CD4-positive, alpha-beta T cell (primary cell): ENCODE measurements around the gene PPP6R2. TPM values are rescaled to one million over a fixed set of nuclear protein-coding genes. Genes with fewer than 3 reads are reported as not detected.
"Not testable (repeated sequence)": the region's sequence is repeated elsewhere in the genome, so short reads cannot be mapped to it uniquely, and the experiment has no call there.

Experiments used
- ATAC-seq: fragments of 200-7000 bp; cut with Tn5 transposase; one replicate; pipeline ENCODE4 v1.10.0; 2022; ENCODE audit warnings: mild to moderate bottlenecking; ENCODE audit not compliant: poor library complexity
- CTCF ChIA-PET: fragments of 350-600 bp; sonication (Branson Sonifier 250); formaldehyde crosslinking; loops from one replicate; lab custom pipeline; 2021; ENCODE audit warnings: antibody characterized with exemption, inconsistent platforms; lab: Charles Lee
- POLR2A ChIA-PET: fragments of 350-600 bp; sonication (Branson Sonifier 250); formaldehyde crosslinking; loops from one replicate; lab custom pipeline; 2021; ENCODE audit warnings: antibody characterized with exemption, inconsistent platforms; lab: Charles Lee
- DNase-seq, 14 experiments: peaks; one replicate each; pipeline ENCODE4 v3.0.0-alpha.2; 2013 to 2020; ENCODE audit warnings: mixed read lengths in 2 of 14
- H3K27ac ChIP-seq, 2 donors: one replicate each; pipeline versions ENCODE4 v1.5.1 to v1.7.0; 2013; ENCODE audit warnings: low read length in 2 of 2, low read depth in 1 of 2, mild to moderate bottlenecking in 1 of 2
- H3K27me3 ChIP-seq, 2 experiments: 1 replicate in 1 of 2; 2 replicates in 1 of 2; pipeline versions ENCODE4 v1.6.1 to v1.7.0; 2013; ENCODE audit warnings: low read length in 2 of 2, control low read depth in 1 of 2, mild to moderate bottlenecking in 1 of 2, moderate library complexity in 1 of 2; ENCODE audit not compliant: insufficient read depth in 2 of 2, control insufficient read depth in 1 of 2
- H3K36me3 ChIP-seq: one replicate; pipeline ENCODE4 v1.6.1; 2013; ENCODE audit warnings: low read length, control low read depth; ENCODE audit not compliant: insufficient read depth
- H3K4me1 ChIP-seq: one replicate; pipeline ENCODE4 v1.6.1; 2013; ENCODE audit warnings: low read length, control low read depth; ENCODE audit not compliant: insufficient read depth
- H3K4me3 ChIP-seq: one replicate; pipeline ENCODE4 v1.5.1; 2013; ENCODE audit warnings: mild to moderate bottlenecking, low read length, moderate library complexity
- H3K9me3 ChIP-seq, 2 experiments: 1 replicate in 1 of 2; 2 replicates in 1 of 2; pipeline versions ENCODE4 v1.6.1 to v1.7.0; 2013; ENCODE audit warnings: low read length in 2 of 2, mild to moderate bottlenecking in 2 of 2, control low read depth in 1 of 2, moderate library complexity in 1 of 2; ENCODE audit not compliant: control insufficient read depth in 1 of 2, insufficient read depth in 1 of 2
- H3K27ac Mint-ChIP-seq: one replicate; pipeline ENCODE4 v1.8.0; 2020; ENCODE audit warnings: mixed read lengths
- H3K27me3 Mint-ChIP-seq: one replicate; pipeline ENCODE4 v1.8.0; 2021; ENCODE audit warnings: mixed read lengths
- H3K36me3 Mint-ChIP-seq: one replicate; pipeline ENCODE4 v1.8.0; 2021; ENCODE audit warnings: low read depth, mixed read lengths
- H3K4me1 Mint-ChIP-seq: one replicate; pipeline ENCODE4 v1.8.0; 2021; ENCODE audit warnings: low read depth, mixed read lengths
- H3K4me3 Mint-ChIP-seq: one replicate; pipeline ENCODE4 v1.8.0; 2020; ENCODE audit warnings: mild to moderate bottlenecking, mixed read lengths
- H3K9me3 Mint-ChIP-seq: one replicate; pipeline ENCODE4 v1.8.0; 2020; ENCODE audit warnings: mixed read lengths
- intact Hi-C, 2 experiments: fragments of 100-400 bp; cut with DNase I in 1 of 2; cut with micrococcal nuclease in 1 of 2; formaldehyde crosslinking; loops; one replicate each; pipeline versions ENCODE4 v1.15.1 to v1.9.0; 2023 to 2025; cut with DNase I, micrococcal nuclease
- total RNA-seq, 174 experiments: library from RNA in 2 of 174; stranded (reverse) in 2 of 174; gene quantifications; one replicate each; pipeline ENCODE4 v1.2.3 and lab custom pipeline; 2021 to 2026
- TF ChIP-seq, protein P1 (sequence below): fragments of 200-600 bp; IDR thresholded peaks from one replicate; pipeline ENCODE4 v1.8.0; 2022; ENCODE audit warnings: antibody characterized with exemption, mild to moderate bottlenecking

The PPP6R2 gene
- total RNA-seq, 2 experiments from 2014 or later, result 47.1 to 48.0 TPM

DNA sequence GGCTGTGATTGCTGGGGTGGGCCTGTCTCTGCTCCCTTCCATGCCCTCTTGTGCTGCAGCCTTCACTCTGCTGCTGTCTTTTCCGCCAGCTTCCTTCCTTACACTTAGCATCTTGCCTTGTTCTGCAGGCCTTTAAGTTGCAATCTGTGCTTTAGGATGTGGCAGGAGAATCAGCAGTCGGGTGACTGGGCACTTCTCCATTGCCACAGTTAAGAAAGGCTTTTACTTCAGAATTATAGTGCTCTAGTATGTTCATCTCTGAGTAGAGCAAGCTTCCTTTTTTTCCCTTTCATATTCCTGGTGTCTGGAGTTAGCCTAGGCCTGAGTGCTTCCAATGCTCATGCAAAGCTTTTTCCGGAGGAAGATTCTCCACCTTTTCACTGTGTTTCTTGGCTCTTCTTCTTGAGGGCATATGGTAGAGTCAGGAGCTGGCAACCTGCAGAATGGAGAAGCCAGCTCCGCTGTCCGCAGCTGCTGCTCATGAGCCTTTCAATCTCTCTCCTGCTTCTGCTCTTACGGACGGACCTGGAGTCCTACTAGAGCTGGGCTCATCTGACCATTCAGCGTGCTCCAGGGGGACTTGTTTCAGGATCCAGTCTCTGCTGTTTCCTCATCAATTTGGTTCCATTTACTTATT is 20.2 kb downstream of the PPP6R2 start:
- TF ChIP-seq, protein P1, sequence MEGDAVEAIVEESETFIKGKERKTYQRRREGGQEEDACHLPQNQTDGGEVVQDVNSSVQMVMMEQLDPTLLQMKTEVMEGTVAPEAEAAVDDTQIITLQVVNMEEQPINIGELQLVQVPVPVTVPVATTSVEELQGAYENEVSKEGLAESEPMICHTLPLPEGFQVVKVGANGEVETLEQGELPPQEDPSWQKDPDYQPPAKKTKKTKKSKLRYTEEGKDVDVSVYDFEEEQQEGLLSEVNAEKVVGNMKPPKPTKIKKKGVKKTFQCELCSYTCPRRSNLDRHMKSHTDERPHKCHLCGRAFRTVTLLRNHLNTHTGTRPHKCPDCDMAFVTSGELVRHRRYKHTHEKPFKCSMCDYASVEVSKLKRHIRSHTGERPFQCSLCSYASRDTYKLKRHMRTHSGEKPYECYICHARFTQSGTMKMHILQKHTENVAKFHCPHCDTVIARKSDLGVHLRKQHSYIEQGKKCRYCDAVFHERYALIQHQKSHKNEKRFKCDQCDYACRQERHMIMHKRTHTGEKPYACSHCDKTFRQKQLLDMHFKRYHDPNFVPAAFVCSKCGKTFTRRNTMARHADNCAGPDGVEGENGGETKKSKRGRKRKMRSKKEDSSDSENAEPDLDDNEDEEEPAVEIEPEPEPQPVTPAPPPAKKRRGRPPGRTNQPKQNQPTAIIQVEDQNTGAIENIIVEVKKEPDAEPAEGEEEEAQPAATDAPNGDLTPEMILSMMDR, result no peak
- no peak for ATAC-seq
- H3K4me1 Mint-ChIP-seq, result peaks cover 58% of the 10 kb centered on the region
- ChIA-PET CTCF (no interaction called here), POLR2A (no interaction called here)
- intact Hi-C loops, result no loop called here
- H3K4me1 ChIP-seq, result peaks cover 25% of the 10 kb centered on the region
- no peak overlapping the region for H3K4me3 Mint-ChIP-seq
- no peaks in the 10 kb centered on the region for H3K27me3 ChIP-seq
- H3K36me3 ChIP-seq, result peaks cover 10% of the 10 kb centered on the region
- H3K9me3 Mint-ChIP-seq, result no peaks in the 10 kb centered on the region
- H3K27ac Mint-ChIP-seq, result no peak overlapping the region
- H3K36me3 Mint-ChIP-seq, result peaks cover 70% of the 10 kb centered on the region
- H3K4me3 ChIP-seq, result no peak overlapping the region
- no peak overlapping the region for H3K27ac ChIP-seq
- H3K27me3 Mint-ChIP-seq, result no peaks in the 10 kb centered on the region
- no peaks in the 10 kb centered on the region for H3K9me3 ChIP-seq
- DNase-seq, result no peak

DNA sequence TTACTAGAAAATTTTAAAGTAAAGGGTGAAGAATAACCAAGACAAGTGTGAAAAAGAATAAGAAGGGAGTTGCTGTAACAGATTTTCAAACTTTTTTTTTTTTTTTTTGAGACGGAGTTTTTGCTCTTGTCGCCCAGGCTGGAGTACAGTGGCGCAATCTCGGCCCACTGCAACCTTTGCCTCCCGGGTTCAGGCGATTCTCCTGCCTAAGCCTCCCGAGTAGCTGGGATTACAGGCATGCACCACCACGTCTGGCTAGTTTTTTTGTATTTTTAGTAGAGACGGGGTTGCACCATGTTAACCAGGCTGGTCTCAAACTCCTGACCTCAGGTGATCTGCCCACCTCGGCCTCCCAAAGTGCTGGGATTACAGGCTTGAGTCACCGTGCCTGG is 20.7 kb downstream of the PPP6R2 start:
- H3K27me3 Mint-ChIP-seq, DNase-seq, H3K4me3 Mint-ChIP-seq, POLR2A ChIA-PET, CTCF ChIA-PET, H3K27ac Mint-ChIP-seq, H3K27me3 ChIP-seq, H3K27ac ChIP-seq, H3K9me3 ChIP-seq, H3K36me3 ChIP-seq, intact Hi-C loops, ATAC-seq, H3K4me3 ChIP-seq, H3K9me3 Mint-ChIP-seq: not testable (repeated sequence)
- H3K4me1 ChIP-seq, result peaks cover 25% of the 10 kb centered on the region
- H3K36me3 Mint-ChIP-seq, result peaks cover 66% of the 10 kb centered on the region
- H3K4me1 Mint-ChIP-seq, result peaks cover 53% of the 10 kb centered on the region

DNA sequence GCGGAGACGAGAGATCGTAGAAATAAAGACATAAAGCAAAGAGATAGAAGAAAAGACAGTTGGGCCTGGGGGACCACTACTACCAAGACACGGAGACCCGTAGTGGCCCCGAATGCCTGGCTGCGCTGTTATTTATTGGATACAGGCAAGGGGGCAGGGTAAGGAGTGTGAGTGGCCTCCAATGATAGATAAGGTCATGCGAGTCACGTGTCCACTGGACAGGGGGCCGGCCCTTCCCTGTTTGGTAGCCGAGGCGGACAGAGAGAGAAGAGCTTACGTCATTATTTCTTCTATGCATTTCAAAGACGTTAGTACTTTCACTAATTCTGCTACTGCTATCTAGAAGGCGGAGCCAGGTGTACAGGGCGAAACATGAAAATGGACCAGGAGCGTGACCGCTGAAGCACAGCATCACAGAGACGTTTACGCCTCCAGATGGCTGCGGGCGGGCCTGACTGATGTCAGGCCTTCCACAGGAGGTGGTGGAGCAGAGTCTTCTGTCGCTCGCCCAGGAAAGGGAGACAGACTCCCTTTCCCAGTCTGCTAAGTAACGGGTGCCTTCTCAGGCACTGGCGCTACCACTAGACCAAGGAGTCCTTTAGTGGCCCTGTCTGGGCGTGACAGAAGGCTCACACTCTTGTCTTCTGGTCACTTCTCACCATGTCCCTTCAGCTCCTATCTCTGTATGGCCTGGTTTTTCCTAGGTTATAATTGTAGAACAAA is 24.8 kb downstream of the PPP6R2 start:
- Mint-ChIP-seq H3K4me1 (peaks cover 22% of the 10 kb centered on the region), H3K36me3 (peaks cover 42% of the 10 kb centered on the region), H3K4me3 (no peak overlapping the region), H3K27ac (no peak overlapping the region), H3K9me3 (no peaks in the 10 kb centered on the region), H3K27me3 (no peaks in the 10 kb centered on the region)
- ChIA-PET POLR2A (no interaction called here), CTCF (interaction anchor here (0.6 kb wide), 1 partner anchor 257 kb away, joined by 3 read pairs; no protein-coding TSS in a partner anchor)
- no peak overlapping the region for H3K27ac ChIP-seq
- H3K27me3 ChIP-seq, result no peaks in the 10 kb centered on the region
- TF ChIP-seq, protein P1, result no peak
- peaks cover 18% of the 10 kb centered on the region for H3K36me3 ChIP-seq
- ATAC-seq, result no peak
- intact Hi-C loops, result no loop called here
- no peak overlapping the region for H3K4me3 ChIP-seq
- H3K9me3 ChIP-seq, result no peaks in the 10 kb centered on the region
- DNase-seq, result no peak
- no peaks in the 10 kb centered on the region for H3K4me1 ChIP-seq
